Skeletal muscle satellite cell (primary cell): ENCODE measurements around the gene ZNF831.

Experiments used
- H3K27me3 ChIP-seq: 2 replicates; pipeline ENCODE4 v1.7.0; 2013; ENCODE audit warnings: low read length; ENCODE audit not compliant: control insufficient read depth, insufficient read depth
- H3K36me3 ChIP-seq: 2 replicates; pipeline ENCODE4 v1.7.0; 2013; ENCODE audit warnings: mild to moderate bottlenecking, control low read depth, low read length; ENCODE audit not compliant: insufficient read depth
- H3K4me1 ChIP-seq: 2 replicates; pipeline ENCODE4 v1.7.0; 2013; ENCODE audit warnings: low read length; ENCODE audit not compliant: control insufficient read depth, insufficient read depth
- H3K4me2 ChIP-seq: 2 replicates; pipeline ENCODE4 v1.7.0; 2013; ENCODE audit warnings: mild to moderate bottlenecking, low read length
- H3K4me3 ChIP-seq: 2 replicates; pipeline ENCODE4 v1.7.0; 2013; ENCODE audit warnings: low read length
- H3K9ac ChIP-seq: 2 replicates; pipeline ENCODE4 v1.7.0; 2013; ENCODE audit warnings: mild to moderate bottlenecking, low read depth, low read length, moderate library complexity
- H3K9me3 ChIP-seq: replicated peaks from 2 replicates; pipeline ENCODE4 v1.7.0; 2013; ENCODE audit warnings: mild to moderate bottlenecking, control low read depth, low read length

Gene ZNF831

DNA sequence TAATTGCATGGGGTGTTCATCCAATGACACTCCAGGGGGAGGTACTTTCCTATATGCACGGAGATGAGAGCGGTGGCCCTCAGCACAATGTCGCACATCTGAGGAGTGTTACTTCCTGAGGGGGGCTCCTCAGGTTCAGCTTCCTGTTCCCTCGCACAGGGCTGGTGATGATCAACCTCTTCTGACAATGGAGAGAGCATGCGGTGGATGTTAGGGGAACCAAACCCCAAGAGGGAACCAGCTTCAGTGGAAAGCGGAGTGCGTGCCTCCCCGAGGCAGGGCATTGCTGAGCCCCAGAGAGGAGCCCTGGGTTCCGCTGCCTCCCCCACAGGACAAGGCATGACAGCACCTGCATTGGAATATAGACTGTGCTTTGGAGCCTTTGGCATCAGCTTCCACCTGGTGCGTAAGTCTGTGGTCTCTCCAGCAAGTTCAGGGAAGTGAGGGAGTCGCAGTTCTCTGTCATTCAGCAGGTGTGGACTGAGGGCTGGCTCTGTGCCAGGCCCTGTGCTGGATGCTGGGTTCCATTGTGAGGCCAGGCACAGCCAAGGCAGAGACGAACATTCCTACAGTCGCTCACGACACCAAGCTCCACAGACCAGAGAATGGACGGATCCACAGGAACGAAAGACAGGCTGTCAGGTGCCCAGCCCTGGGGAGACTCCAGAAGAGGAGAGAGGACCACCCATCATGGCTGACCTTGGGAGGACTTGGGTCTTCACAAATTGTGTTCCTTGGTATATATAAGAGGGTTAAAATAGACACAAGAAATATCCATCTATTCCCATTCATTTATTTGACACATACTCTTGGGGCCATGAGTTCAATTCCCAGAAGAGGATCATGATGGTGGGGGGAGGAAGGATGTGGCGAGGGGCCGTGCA, 3.9 kb upstream of the ZNF831 start:
- Histone ChIP-seq H3K4me3 (no peak overlapping the region), H3K4me2 (no peak overlapping the region), H3K9ac (no peak overlapping the region), H3K9me3 (no peaks in the 10 kb centered on the region), H3K27me3 (no peaks in the 10 kb centered on the region), H3K4me1 (no peaks in the 10 kb centered on the region), H3K36me3 (no peaks in the 10 kb centered on the region)

DNA sequence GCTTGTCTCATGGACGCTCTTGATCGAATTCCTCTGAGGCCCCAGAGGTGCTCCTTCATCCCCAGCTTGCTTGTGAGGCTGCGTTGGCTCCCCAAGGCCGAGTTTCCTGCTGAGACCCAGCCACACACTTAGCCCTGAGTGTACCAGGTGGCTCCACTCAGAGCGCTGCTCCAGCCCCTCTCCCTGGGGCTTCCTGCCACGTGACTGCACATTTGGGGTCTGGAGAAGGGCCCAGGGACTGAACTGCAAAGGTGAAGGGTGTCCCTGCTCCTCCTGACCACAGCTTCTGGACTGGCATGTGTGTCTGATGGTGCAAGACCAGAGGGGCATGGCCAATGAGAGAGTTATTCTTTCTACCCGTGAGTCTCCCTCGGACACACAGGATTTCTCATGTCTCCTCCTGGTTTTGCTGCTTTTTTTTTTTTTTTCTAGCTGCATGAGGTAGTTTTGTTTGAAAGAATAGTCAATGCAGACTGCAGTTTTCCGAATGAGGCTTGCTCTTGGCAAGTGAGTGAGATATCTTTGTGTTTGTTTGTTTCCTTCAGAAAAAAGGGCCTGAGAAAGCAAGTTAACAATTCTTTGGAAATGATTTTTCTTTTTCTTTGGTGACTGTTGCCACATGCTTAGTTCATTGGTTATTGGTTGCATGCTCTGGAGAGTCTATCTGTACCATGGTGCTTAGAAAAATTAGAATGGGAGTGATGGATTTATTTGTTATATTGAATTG, 3.1 kb upstream of the ZNF831 start:
- Histone ChIP-seq H3K27me3 (no peaks in the 10 kb centered on the region), H3K9me3 (no peaks in the 10 kb centered on the region), H3K4me2 (no peak overlapping the region), H3K4me3 (no peak overlapping the region), H3K4me1 (no peaks in the 10 kb centered on the region), H3K9ac (no peak overlapping the region), H3K36me3 (no peaks in the 10 kb centered on the region)

DNA sequence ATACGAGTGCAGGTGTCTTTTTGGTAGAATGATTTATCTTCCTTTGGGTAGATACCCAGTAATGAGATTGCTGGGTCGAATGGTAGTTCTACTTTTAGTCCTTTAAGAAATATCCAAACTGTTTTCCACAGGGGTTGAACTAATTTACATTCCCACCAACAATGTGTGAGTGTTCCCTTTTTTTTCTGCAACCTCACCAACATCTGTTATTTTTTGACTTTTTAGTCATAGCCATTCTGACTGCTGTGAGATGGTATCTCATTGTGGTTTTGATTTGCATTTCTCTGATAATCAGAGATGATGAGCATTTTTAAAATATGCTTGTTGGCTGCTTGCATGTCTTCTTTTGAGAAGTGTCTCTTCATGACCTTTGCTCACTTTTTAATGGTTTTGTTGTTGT, 1.9 kb upstream of the ZNF831 start:
- Histone ChIP-seq H3K4me1 (no peaks in the 10 kb centered on the region), H3K27me3 (no peaks in the 10 kb centered on the region), H3K4me3 (no peak overlapping the region)

DNA sequence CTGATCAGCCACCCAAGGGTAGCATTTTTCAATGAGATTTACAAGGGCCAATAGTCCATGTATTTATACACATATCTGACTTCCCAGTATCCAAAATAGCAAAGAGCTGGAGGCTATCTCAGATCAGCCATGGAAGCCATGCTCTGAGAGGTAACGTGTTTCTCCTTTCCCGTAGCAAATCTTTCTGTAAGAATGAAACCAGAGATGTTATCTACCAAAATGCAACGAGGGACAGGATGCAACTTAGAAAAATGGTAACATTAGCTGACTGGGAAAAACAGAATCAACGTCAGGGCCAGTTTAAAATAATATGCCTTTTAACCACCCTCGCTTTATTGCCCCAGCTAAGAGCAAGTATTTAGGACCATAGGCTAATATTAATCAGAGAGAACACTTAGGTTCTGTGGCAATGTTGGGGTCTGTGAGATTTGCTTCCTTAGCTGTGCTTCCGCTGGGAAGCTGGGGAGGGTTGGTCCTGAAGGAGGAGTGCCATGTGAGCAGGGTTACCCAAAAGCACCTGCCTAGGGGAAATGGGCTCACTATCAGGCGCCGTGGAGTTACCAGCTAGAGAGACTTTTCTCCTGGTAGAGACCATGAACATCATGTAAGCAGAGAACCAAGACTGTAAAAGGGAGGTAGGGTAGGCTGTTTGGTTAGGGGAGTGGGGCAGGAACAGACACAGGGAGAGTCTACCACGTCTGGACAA, 1.2 kb downstream of the ZNF831 start:
- H3K4me2 ChIP-seq: no peak overlapping the region
- H3K9me3 ChIP-seq: no peaks in the 10 kb centered on the region
- no peaks in the 10 kb centered on the region for H3K27me3 ChIP-seq
- H3K36me3 ChIP-seq: no peaks in the 10 kb centered on the region
- H3K9ac ChIP-seq: no peak overlapping the region
- no peak overlapping the region for H3K4me3 ChIP-seq
- no peaks in the 10 kb centered on the region for H3K4me1 ChIP-seq

More for the DNA sequence above, 1.9 kb upstream of the ZNF831 start:
- H3K4me2 ChIP-seq: no peak overlapping the region
- H3K36me3 ChIP-seq: no peaks in the 10 kb centered on the region
- H3K9ac ChIP-seq: no peak overlapping the region
- H3K9me3 ChIP-seq: no peaks in the 10 kb centered on the region

DNA sequence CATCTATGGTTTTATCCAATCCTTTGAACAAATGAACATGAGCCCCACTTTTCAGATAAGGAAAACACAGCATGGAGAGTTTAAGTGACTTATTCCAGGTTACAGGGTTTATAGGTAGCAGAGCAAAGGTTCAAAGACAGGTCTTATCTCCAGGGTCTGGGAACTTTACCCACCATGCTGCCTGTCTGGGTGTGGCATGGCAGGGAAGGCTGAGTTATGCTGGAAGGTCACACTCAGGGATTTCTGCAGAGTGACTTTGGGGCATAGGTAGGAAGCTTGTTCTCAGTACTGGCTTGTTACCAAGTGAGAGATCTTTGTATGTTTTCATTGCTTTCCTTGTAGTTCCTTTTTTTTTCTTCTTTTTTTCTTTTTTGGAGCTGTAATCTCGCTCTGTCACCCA, 1.8 kb downstream of the ZNF831 start:
- Histone ChIP-seq H3K4me3 (no peak overlapping the region), H3K27me3 (no peaks in the 10 kb centered on the region), H3K4me2 (no peak overlapping the region), H3K9ac (no peak overlapping the region), H3K36me3 (no peaks in the 10 kb centered on the region), H3K9me3 (no peaks in the 10 kb centered on the region), H3K4me1 (no peaks in the 10 kb centered on the region)

DNA sequence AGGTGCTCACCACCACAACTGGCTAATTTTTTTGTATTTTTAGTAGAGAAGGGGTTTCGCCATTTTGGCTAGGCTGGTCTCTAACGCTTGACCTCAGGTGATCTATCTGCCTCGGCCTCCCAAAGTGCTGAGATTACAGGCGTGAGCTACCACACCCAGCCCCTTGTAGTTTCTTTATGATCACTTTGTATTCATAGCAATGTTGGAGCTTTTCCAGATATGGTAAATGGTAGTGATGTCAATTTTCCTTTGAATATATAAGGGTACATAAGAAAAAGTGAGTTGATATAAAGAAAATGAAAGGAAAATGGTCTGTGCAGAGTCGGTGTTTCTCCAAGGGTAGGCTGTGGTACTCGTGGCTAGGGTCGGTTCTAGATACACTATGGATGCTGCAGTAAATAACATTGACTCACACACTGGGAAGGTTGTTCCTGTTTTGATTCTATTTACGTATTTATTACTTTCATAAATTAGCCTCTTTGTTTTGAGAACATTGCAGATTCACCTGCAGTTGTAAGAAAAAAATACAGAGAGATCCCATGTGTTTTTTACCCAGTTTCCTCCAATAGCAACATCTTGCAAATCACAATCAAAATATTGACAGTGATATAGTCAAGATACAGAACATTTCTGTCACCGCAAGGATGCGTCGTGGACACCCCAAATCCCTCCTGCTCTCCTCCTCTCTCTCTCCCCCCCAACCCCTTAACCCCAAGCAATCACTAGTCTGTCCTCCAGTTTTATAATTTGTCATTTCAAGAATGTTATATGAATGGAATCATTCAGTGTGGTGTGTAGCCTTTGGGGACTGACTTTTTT, 2.5 kb downstream of the ZNF831 start:
- no peak overlapping the region for H3K9ac ChIP-seq
- H3K9me3 ChIP-seq: no peaks in the 10 kb centered on the region
- no peak overlapping the region for H3K4me2 ChIP-seq
- no peaks in the 10 kb centered on the region for H3K4me1 ChIP-seq
- no peaks in the 10 kb centered on the region for H3K27me3 ChIP-seq
- H3K36me3 ChIP-seq: no peaks in the 10 kb centered on the region
- no peak overlapping the region for H3K4me3 ChIP-seq

DNA sequence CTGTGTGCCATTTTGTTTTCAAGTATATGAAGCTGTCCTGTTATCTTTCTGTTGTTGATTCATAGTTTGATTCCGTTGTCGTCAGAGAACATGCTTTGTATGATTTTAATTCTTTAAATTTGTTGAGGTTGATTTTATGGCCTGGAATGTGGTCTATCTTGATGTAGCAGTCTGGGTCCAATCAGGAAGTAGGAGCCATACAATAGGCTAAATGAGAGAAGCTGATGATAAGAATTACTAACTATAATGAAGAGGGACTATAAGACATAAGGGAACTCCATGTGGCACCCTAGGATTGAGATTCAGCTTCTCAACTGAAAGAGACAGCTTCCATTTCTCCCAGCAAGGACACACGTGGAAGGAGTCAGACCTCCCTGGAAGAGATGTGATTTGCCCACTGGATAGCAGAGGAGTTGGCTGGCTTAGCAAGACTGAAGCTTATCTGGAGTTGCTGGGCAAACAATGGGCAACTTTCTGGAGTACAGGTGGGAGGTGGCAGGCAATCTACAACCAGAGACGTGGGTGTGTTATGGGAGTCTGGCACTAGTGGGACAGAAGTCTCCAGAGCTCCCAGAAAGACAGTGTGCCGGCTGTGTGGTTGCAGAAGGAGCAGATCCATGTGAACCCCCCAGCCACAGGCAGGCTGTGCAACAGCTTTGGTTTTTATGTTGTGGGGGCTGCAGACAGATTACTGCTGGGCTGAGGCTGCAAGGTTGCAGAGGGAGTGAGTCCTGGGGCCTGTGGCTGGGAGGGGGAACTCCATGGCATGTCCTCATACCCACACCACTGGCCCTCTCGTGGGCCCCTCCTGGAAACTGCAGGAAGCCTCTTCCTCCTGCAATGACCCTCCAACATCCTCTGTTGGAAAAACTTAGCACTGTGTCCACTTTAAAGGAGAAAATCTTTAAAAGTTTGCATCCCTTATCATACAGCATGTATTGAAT, 7.1 kb downstream of the ZNF831 start:
- no peak overlapping the region for H3K4me3 ChIP-seq
- H3K4me1 ChIP-seq: no peaks in the 10 kb centered on the region
- no peak overlapping the region for H3K9ac ChIP-seq
- no peaks in the 10 kb centered on the region for H3K36me3 ChIP-seq
- no peak overlapping the region for H3K4me2 ChIP-seq
- H3K9me3 ChIP-seq: no peaks in the 10 kb centered on the region
- no peaks in the 10 kb centered on the region for H3K27me3 ChIP-seq

DNA sequence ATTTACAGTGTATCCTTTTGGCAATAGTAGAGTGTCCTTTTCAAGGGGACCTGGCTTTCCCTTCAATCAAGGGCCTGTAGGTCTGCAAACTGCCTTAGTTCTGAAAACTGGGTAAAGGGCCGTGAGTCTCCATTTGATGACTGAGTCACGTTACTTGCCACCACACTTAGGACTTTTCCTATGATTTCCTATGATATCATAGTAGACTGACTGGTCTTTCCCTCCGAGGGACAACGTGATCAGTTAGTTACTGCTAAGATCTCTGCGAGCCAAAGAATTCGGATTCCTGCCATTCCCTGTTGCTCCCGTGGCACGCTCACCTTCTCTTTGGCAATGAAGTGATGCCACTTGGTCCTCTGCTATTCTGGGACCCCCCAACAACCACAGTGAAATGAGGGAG, 8.4 kb downstream of the ZNF831 start:
- Histone ChIP-seq H3K27me3 (no peaks in the 10 kb centered on the region), H3K4me3 (no peak overlapping the region), H3K4me1 (no peaks in the 10 kb centered on the region), H3K9me3 (no peaks in the 10 kb centered on the region), H3K9ac (no peak overlapping the region), H3K4me2 (no peak overlapping the region), H3K36me3 (no peaks in the 10 kb centered on the region)

DNA sequence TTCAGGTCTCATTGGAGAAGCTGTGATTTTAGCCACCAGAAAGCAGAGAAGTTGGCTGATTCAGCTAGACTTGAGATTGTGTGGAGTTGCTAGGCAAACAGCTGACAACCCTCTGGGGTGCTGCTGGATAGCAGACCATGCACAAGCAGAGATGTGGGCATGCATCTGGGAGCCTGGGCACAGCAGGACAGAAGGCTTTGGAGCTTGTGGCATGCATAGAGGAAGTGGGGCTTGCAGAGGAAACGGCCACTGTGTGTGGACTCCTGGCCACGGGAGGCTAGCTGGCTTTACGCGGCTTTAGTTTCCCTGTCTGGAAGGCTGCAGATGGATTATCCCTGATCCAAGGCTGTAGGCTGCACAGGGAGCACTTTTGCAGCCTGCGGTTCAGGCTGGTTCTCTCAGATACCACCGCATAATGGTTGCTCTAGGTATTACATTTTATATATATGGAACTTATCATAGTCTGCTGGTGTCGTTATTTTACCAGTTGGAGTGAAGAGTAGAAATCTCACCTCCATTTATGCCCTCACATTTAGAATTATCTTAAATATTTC, 10.4 kb downstream of the ZNF831 start:
- Histone ChIP-seq H3K9ac (no peak overlapping the region), H3K4me2 (no peak overlapping the region), H3K9me3 (no peaks in the 10 kb centered on the region), H3K4me3 (no peak overlapping the region), H3K4me1 (no peaks in the 10 kb centered on the region), H3K36me3 (no peaks in the 10 kb centered on the region), H3K27me3 (no peaks in the 10 kb centered on the region)

DNA sequence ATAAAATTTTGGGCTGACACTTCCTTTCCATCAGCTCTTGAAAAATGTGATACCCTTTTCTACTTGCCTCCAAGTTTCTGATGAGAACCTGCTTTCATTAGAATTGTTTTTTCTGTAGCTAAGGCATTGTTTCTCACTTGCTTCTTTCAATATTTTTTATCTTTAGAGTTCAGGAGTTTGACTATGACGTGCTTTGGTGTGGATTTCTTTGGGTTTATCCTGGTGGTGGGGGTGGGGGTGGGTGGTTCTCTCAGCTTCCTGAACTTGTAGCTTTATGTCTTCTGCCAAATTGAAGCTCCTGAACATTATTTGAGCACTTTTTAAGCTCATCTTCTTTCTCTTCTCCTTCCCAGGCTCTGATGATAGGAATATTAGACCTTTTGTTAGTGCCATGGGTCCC, 11.4 kb downstream of the ZNF831 start:
- no peaks in the 10 kb centered on the region for H3K4me1 ChIP-seq
- H3K36me3 ChIP-seq: no peaks in the 10 kb centered on the region
- no peaks in the 10 kb centered on the region for H3K9me3 ChIP-seq
- no peaks in the 10 kb centered on the region for H3K27me3 ChIP-seq
- H3K4me3 ChIP-seq: no peak overlapping the region
- no peak overlapping the region for H3K9ac ChIP-seq
- no peak overlapping the region for H3K4me2 ChIP-seq
